GM12878 (cell line): ENCODE data around the gene LRP2BP. TPM values are rescaled to one million over a fixed set of nuclear protein-coding genes. Genes with fewer than 3 reads are reported as not detected.

Experiments
- ATF2 ChIP-seq: IDR thresholded peaks from 2 replicates; pipeline ENCODE4 v1.6.1; 2012; ENCODE audit warnings: low read length, inconsistent platforms
- ATF7 ChIP-seq: fragments of 450-650 bp; IDR thresholded peaks from 2 replicates; pipeline ENCODE4 v1.6.1; 2016; ENCODE audit warnings: low read depth, mild to moderate bottlenecking
- FOXK2 ChIP-seq: fragments of 450-650 bp; IDR thresholded peaks from 2 replicates; pipeline ENCODE4 v1.6.1; 2017; ENCODE audit warnings: mild to moderate bottlenecking, moderate library complexity
- HDAC6 ChIP-seq: fragments of 200-600 bp; sonication (generic); IDR thresholded peaks from one replicate; pipeline ENCODE4 v1.8.0; 2017; ENCODE audit warnings: antibody characterized with exemption; ENCODE audit not compliant: unreplicated experiment
- KDM1A ChIP-seq: fragments of 200-600 bp; sonication (generic); IDR thresholded peaks from 2 replicates; pipeline ENCODE4 v1.6.1; 2016; ENCODE audit warnings: borderline replicate concordance
- PAX8 ChIP-seq: fragments of 450-650 bp; IDR thresholded peaks from 2 replicates; pipeline ENCODE4 v1.6.1; 2017; ENCODE audit warnings: mild to moderate bottlenecking, moderate library complexity
- PML ChIP-seq: IDR thresholded peaks from 2 replicates; pipeline ENCODE4 v1.6.1; 2012; ENCODE audit warnings: low read length, inconsistent platforms
- RB1 ChIP-seq: fragments of 450-650 bp; formaldehyde crosslinking; IDR thresholded peaks from 2 replicates; pipeline ENCODE4 v1.6.1; 2017; ENCODE audit warnings: mild to moderate bottlenecking, borderline replicate concordance
- SMAD5 ChIP-seq: IDR thresholded peaks from 2 replicates; pipeline ENCODE4 v1.6.1; 2016; ENCODE audit warnings: antibody characterized with exemption, low read depth
- SP1 ChIP-seq: IDR thresholded peaks from one replicate; pipeline ENCODE4 v1.6.1; 2011; ENCODE audit warnings: low read depth, low read length
- SRF ChIP-seq, 2 experiments: IDR thresholded peaks; 2 replicates each; pipeline ENCODE4 v1.6.1; 2011; ENCODE audit warnings: low read depth in 2 of 2, low read length in 2 of 2, mild to moderate bottlenecking in 1 of 2, moderate library complexity in 1 of 2
- TCF7 ChIP-seq: IDR thresholded peaks from 2 replicates; pipeline ENCODE4 v1.6.1; 2014; ENCODE audit warnings: antibody characterized with exemption, borderline replicate concordance
- polyA plus RNA-seq, 11 experiments: library from polyadenylated mRNA; depleted of rRNA in 4 of 11; unstranded in 6 of 11; stranded (reverse) in 5 of 11; fragments of >200 nt; fragmentation: Nextera tagmentation in 4 of 11; fragmentation: Illumina TruSeq in 1 of 11; extraction: Ambion mirVana in 4 of 11; extraction: Trizol in 1 of 11; gene quantifications; 1 replicate in 1 of 11; 2 replicates in 10 of 11; pipeline versions ENCODE4 v1.2.1 to v1.2.3, GENCODE V29; 2011 to 2016; ENCODE audit warnings: inconsistent platforms in 2 of 11, missing spikeins in 2 of 11, low read depth in 1 of 11
- total RNA-seq, 4 experiments: library from RNA; depleted of rRNA in 3 of 4; stranded (reverse); fragments of >200 nt in 3 of 4; fragmentation: Illumina TruSeq in 1 of 4; extraction: Trizol in 1 of 4; gene quantifications; 2 replicates each; pipeline versions ENCODE4 v1.2.1 to v1.2.3, GENCODE V29; 2013 to 2021
- TF ChIP-seq, protein P1 (sequence below): fragments of 450-650 bp; IDR thresholded peaks from 2 replicates; pipeline ENCODE4 v1.6.1; 2017; ENCODE audit warnings: mild to moderate bottlenecking, moderate library complexity
- TF ChIP-seq, protein P2 (sequence below), 3 experiments: IDR thresholded peaks in 2 of 3; conservative IDR thresholded peaks in 1 of 3; 2 replicates each; pipeline ENCODE4 v1.5.1; 2011; ENCODE audit warnings: low read depth in 3 of 3, low read length in 3 of 3, mild to moderate bottlenecking in 3 of 3, control low read depth in 2 of 3, moderate library complexity in 2 of 3, inconsistent platforms in 1 of 3, mixed read lengths in 1 of 3; ENCODE audit not compliant: control insufficient read depth in 2 of 3, insufficient read depth in 1 of 3; ENCODE audit errors: extremely low read depth in 1 of 3
- TF ChIP-seq, protein P3 (sequence below): fragments of 450-650 bp; IDR thresholded peaks from 2 replicates; pipeline ENCODE4 v1.6.1; 2018; ENCODE audit warnings: borderline replicate concordance, mild to moderate bottlenecking; ENCODE audit not compliant: partially characterized antibody
- TF ChIP-seq, protein P4 (sequence below): fragments of 450-650 bp; IDR thresholded peaks from 2 replicates; pipeline ENCODE4 v1.6.1; 2016; ENCODE audit warnings: mild to moderate bottlenecking
- TF ChIP-seq, protein P5 (sequence below): fragments of 450-650 bp; IDR thresholded peaks from 2 replicates; pipeline ENCODE4 v1.6.1; 2018; ENCODE audit warnings: mild to moderate bottlenecking, low read depth, moderate library complexity; ENCODE audit not compliant: partially characterized antibody

Gene LRP2BP
- total and polyA plus RNA-seq, 10 of the 15 experiments (the other 5 are each of a cell fraction or from before 2014, with no cell fraction given): 0.27 to 5.2 (median 1.0) TPM

GRCh38 chr4:185341841-185342240 is 53.9 kb downstream of the LRP2BP start (continued):
- TF ChIP-seq, protein P1, sequence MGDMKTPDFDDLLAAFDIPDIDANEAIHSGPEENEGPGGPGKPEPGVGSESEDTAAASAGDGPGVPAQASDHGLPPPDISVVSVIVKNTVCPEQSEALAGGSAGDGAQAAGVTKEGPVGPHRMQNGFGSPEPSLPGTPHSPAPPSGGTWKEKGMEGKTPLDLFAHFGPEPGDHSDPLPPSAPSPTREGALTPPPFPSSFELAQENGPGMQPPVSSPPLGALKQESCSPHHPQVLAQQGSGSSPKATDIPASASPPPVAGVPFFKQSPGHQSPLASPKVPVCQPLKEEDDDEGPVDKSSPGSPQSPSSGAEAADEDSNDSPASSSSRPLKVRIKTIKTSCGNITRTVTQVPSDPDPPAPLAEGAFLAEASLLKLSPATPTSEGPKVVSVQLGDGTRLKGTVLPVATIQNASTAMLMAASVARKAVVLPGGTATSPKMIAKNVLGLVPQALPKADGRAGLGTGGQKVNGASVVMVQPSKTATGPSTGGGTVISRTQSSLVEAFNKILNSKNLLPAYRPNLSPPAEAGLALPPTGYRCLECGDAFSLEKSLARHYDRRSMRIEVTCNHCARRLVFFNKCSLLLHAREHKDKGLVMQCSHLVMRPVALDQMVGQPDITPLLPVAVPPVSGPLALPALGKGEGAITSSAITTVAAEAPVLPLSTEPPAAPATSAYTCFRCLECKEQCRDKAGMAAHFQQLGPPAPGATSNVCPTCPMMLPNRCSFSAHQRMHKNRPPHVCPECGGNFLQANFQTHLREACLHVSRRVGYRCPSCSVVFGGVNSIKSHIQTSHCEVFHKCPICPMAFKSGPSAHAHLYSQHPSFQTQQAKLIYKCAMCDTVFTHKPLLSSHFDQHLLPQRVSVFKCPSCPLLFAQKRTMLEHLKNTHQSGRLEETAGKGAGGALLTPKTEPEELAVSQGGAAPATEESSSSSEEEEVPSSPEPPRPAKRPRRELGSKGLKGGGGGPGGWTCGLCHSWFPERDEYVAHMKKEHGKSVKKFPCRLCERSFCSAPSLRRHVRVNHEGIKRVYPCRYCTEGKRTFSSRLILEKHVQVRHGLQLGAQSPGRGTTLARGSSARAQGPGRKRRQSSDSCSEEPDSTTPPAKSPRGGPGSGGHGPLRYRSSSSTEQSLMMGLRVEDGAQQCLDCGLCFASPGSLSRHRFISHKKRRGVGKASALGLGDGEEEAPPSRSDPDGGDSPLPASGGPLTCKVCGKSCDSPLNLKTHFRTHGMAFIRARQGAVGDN: no peak; the same call in none of the 2 replicates
- TF ChIP-seq SP1 (no peak), SMAD5 (no peak), PAX8 (no peak), KDM1A (no peak), HDAC6 (no peak), TCF7 (no peak), PML (peak; percentile 63; the same call in 1 of the 2 replicates), ATF7 (no peak), FOXK2 (no peak), SRF (IDR thresholded peaks at IDR 0.05; ENCODE audit: low read depth in 2 of 2, low read length in 2 of 2) (no peak), RB1 (no peak), ATF2 (peak; percentile 77; the same call in 1 of the 2 replicates)
- TF ChIP-seq, protein P2, sequence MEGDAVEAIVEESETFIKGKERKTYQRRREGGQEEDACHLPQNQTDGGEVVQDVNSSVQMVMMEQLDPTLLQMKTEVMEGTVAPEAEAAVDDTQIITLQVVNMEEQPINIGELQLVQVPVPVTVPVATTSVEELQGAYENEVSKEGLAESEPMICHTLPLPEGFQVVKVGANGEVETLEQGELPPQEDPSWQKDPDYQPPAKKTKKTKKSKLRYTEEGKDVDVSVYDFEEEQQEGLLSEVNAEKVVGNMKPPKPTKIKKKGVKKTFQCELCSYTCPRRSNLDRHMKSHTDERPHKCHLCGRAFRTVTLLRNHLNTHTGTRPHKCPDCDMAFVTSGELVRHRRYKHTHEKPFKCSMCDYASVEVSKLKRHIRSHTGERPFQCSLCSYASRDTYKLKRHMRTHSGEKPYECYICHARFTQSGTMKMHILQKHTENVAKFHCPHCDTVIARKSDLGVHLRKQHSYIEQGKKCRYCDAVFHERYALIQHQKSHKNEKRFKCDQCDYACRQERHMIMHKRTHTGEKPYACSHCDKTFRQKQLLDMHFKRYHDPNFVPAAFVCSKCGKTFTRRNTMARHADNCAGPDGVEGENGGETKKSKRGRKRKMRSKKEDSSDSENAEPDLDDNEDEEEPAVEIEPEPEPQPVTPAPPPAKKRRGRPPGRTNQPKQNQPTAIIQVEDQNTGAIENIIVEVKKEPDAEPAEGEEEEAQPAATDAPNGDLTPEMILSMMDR (IDR thresholded peaks at IDR 0.05 in 2 of 3, conservative IDR thresholded peaks at IDR 0.05 in 1 of 3; ENCODE audit: control insufficient read depth in 2 of 3, extremely low read depth in 1 of 3, insufficient read depth in 1 of 3, low read depth in 3 of 3, low read length in 3 of 3): no peak
- TF ChIP-seq, protein P3, sequence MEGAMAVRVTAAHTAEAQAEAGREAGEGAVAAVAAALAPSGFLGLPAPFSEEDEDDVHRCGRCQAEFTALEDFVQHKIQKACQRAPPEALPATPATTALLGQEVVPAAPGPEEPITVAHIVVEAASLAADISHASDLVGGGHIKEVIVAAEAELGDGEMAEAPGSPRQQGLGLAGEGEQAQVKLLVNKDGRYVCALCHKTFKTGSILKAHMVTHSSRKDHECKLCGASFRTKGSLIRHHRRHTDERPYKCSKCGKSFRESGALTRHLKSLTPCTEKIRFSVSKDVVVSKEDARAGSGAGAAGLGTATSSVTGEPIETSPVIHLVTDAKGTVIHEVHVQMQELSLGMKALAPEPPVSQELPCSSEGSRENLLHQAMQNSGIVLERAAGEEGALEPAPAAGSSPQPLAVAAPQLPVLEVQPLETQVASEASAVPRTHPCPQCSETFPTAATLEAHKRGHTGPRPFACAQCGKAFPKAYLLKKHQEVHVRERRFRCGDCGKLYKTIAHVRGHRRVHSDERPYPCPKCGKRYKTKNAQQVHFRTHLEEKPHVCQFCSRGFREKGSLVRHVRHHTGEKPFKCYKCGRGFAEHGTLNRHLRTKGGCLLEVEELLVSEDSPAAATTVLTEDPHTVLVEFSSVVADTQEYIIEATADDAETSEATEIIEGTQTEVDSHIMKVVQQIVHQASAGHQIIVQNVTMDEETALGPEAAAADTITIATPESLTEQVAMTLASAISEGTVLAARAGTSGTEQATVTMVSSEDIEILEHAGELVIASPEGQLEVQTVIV: no peak
- TF ChIP-seq, protein P4, sequence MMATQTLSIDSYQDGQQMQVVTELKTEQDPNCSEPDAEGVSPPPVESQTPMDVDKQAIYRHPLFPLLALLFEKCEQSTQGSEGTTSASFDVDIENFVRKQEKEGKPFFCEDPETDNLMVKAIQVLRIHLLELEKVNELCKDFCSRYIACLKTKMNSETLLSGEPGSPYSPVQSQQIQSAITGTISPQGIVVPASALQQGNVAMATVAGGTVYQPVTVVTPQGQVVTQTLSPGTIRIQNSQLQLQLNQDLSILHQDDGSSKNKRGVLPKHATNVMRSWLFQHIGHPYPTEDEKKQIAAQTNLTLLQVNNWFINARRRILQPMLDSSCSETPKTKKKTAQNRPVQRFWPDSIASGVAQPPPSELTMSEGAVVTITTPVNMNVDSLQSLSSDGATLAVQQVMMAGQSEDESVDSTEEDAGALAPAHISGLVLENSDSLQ: no peak
- TF ChIP-seq, protein P5, sequence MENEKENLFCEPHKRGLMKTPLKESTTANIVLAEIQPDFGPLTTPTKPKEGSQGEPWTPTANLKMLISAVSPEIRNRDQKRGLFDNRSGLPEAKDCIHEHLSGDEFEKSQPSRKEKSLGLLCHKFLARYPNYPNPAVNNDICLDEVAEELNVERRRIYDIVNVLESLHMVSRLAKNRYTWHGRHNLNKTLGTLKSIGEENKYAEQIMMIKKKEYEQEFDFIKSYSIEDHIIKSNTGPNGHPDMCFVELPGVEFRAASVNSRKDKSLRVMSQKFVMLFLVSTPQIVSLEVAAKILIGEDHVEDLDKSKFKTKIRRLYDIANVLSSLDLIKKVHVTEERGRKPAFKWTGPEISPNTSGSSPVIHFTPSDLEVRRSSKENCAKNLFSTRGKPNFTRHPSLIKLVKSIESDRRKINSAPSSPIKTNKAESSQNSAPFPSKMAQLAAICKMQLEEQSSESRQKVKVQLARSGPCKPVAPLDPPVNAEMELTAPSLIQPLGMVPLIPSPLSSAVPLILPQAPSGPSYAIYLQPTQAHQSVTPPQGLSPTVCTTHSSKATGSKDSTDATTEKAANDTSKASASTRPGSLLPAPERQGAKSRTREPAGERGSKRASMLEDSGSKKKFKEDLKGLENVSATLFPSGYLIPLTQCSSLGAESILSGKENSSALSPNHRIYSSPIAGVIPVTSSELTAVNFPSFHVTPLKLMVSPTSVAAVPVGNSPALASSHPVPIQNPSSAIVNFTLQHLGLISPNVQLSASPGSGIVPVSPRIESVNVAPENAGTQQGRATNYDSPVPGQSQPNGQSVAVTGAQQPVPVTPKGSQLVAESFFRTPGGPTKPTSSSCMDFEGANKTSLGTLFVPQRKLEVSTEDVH: no peak
